Ovary (tissue), 9 donors: Measurements from ENCODE around the gene CYTH2. TPM values are rescaled to one million over a fixed set of nuclear protein-coding genes. Genes with fewer than 3 reads are reported as not detected.
A peak's percentile ranks its signal among the peaks of the same experiment; 100 is the strongest.

Experiments
- DNase-seq, 5 donors: peaks; one replicate each; pipeline ENCODE4 v3.0.0-alpha.2; 2019 to 2020
- H3K27ac ChIP-seq, 2 donors: fragments of 200-600 bp; one replicate each; pipeline versions ENCODE4 v1.5.1 to v1.8.0; 2019 to 2022
- H3K27me3 ChIP-seq: fragments of 200-600 bp; one replicate; pipeline ENCODE4 v1.8.0; 2022
- H3K36me3 ChIP-seq: fragments of 200-600 bp; sonication (generic); one replicate; pipeline ENCODE4 v1.5.1; 2019
- H3K4me1 ChIP-seq: one replicate; pipeline ENCODE4 v1.8.1; 2013; ENCODE audit warnings: mild to moderate bottlenecking, moderate library complexity; ENCODE audit not compliant: insufficient read depth
- H3K4me3 ChIP-seq: fragments of 200-600 bp; sonication (generic); one replicate; pipeline ENCODE4 v1.5.1; 2017
- H3K9me3 ChIP-seq, 2 donors: fragments of 200-600 bp in 1 of 2; sonication (generic) in 1 of 2; one replicate each; pipeline versions ENCODE4 v1.5.1 to v1.8.1; 2013 to 2019; ENCODE audit warnings: mild to moderate bottlenecking in 1 of 2, moderate library complexity in 1 of 2
- CTCF ChIP-seq, 3 donors: fragments of 450-650 bp in 2 of 3; fragments of 200-600 bp in 1 of 3; IDR thresholded peaks; one replicate each; pipeline versions ENCODE4 v1.5.1 to v1.8.0; 2016 to 2022; ENCODE audit warnings: antibody characterized with exemption in 3 of 3, mild to moderate bottlenecking in 1 of 3
- EP300 ChIP-seq: sonication (generic); formaldehyde crosslinking; IDR thresholded peaks from one replicate; pipeline ENCODE4 v1.6.1; 2017; ENCODE audit warnings: antibody characterized with exemption
- POLR2A ChIP-seq: fragments of 450-650 bp; IDR thresholded peaks from one replicate; pipeline ENCODE4 v1.6.1; 2017; ENCODE audit warnings: antibody characterized with exemption, mild to moderate bottlenecking, moderate library complexity
- WGBS, 3 donors: extraction: QIAGEN DNeasy Blood & Tissue Kit in 1 of 3; methylation state at CpG; one replicate each; pipeline versions ENCODE4 v1.1.5 to v1.1.7; 2013 to 2017; 5-methylcytosine and 5-hydroxymethylcytosine counted together
- intact Hi-C, 4 donors: fragments of 100-400 bp; cut with DNase I; formaldehyde crosslinking; loops; one replicate each; pipeline versions ENCODE4 v1.11.0 to v1.15.1; 2022 to 2023
- polyA plus RNA-seq, 2 donors: library from polyadenylated mRNA; stranded (reverse); fragments of 200-250 nt in 1 of 2; fragments of 350-450 nt in 1 of 2; fragmentation: Illumina TruSeq in 1 of 2; extraction: RNeasy Lipid Tissue Mini Kit (QIAGEN cat#74804) in 1 of 2; gene quantifications; one replicate each; pipeline ENCODE4 v1.2.3, GENCODE V29; 2013 to 2014
- total RNA-seq, 7 donors: library from RNA; depleted of rRNA in 2 of 7; stranded (reverse); fragments of >200 nt in 2 of 7; fragmentation: NEBNext Ultra II Directional in 3 of 7; extraction: Animal tissue kit (Norgen Biotek cat#: 25700) in 3 of 7; gene quantifications; one replicate each; pipeline versions ENCODE4 v1.1.0 to v1.2.4, GENCODE V29; 2016 to 2023
- donor health status: DM: no; HTN: no; CAD: no; lungs with moderate emphysema.
- donor health status: DM: no; HTN: no; CAD: no.
- donor health status: Bipolar disorder and iron deficiency.
- donor health status: DM: yes; HTN: yes; CAD: no.
- donor health status: DM: no; HTN: no; CAD: no.
- donor health status: DM: yes; HTN: yes; CAD: no.

The CYTH2 gene
- total and polyA plus RNA-seq, 9 donors = 27.6 to 66.5 (median 49.4) TPM

DNA sequence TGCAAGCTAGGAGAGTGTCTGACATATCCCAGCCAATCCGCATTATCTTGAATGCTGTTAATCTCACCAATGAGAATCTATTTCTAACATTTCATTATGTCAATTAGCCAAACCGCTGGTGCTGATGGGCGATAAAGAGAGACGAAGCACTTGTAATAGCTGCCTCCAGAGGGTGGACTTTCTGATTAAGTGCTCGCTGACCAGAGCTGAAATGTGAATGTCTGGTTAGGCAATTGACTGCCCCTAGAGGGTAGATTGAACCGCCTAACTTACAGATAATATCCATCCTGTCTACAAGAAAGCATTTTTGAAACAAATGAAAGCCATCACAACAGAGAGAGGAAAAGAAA is 23.9 kb upstream of the CYTH2 start:
- Histone ChIP-seq H3K4me1 (peaks cover 6% of the 10 kb centered on the region), H3K4me3 (peak overlapping the region; percentile 66), H3K27me3 (no peaks in the 10 kb centered on the region), H3K9me3 (no peaks in the 10 kb centered on the region), H3K36me3 (no peaks in the 10 kb centered on the region), H3K27ac (peak overlapping the region in 1 of 2 donors; percentile 85)
- WGBS, 3 donors = 0 to 2% (median 0%) methylated on average over 6 of the region's 6 CpGs
- intact Hi-C loops = no loop called here
- peak in 1 of 5 donors; percentile 57 for DNase-seq
- TF ChIP-seq EP300 (no peak), CTCF (IDR thresholded peaks at IDR 0.05) (peak; percentile 7 to 79 (median 73))

DNA sequence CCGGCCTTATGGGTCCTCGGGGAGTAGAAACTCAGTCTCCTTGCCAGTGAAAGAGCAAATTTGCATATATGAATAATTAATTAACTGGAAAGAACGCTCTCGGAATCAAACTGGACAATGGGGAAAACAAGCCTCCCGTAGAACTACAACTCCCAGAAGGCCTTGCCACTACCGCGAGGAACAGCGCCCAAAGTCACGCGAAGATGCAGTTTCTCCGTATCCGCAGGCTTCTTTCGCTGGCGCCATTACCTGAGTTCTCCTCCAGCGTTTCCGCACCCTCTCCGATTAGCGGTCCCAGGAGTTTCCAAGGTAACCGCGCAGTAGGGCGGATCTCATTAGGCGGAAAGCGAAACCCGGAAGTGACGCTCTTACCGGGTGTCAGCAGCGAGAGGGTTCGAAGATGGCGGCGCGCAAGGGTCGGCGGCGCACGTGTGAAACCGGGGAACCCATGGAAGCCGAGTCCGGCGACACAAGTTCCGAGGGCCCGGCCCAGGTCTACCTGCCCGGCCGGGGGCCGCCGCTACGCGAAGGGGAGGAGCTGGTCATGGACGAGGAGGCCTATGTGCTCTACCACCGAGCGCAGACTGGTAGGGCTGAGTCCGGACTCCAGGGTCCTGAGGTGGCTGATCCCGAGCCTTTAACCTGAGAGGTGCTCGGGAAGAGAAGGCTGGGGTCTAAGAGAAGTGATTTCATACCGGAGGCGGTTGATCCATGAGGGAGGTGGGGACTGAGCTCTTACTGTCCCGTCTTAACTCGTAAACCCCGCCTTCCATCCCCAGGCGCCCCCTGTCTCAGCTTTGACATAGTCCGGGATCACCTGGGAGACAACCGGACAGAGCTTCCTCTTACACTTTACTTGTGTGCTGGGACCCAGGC is 23.3 kb upstream of the CYTH2 start, which contains the start of gene GRWD1:
Gene GRWD1, plus strand, starts transcription at position 378 of the 876 bp plus-strand sequence. Its CDS starts 23 bp downstream, at position 401.
- Histone ChIP-seq H3K4me1 (peaks cover 6% of the 10 kb centered on the region), H3K27ac (peak within 1 kb of the TSS; percentile 2 to 85), H3K27me3 (no peaks in the 10 kb centered on the region), H3K4me3 (peak within 1 kb of the TSS; percentile 66), H3K36me3 (no peaks in the 10 kb centered on the region), H3K9me3 (no peaks in the 10 kb centered on the region)
- 0 to 1% (median 0%) methylated on average over 58 to 61 of the region's 61 CpGs for WGBS, 3 donors
- intact Hi-C loops = no loop called here
- TF ChIP-seq POLR2A (peak; percentile 70), CTCF (IDR thresholded peaks at IDR 0.05) (no peak)
- DNase-seq = peak; percentile 91 to 94 (median 93)

DNA sequence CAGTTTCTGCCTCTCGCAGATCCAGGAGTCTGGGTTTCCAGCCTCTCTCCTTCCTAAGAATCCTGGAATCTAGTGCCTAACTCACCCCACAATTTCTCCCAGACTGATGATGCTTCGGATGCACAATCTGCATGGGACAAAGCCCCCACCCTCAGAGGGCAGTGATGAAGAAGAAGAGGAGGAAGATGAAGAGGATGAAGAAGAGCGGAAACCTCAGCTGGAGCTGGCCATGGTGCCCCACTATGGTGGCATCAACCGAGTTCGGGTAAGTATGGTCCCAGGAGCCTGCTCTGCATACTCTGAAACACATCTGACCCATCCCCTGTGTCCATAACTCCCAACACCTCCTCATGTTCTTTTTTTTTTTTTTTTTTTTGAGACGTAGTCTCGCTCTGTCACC is 22.6 kb upstream of the CYTH2 start:
- TF ChIP-seq POLR2A (no peak), EP300 (no peak), CTCF (IDR thresholded peaks at IDR 0.05) (no peak)
- H3K27ac ChIP-seq = no peak overlapping the region
- peak overlapping the region; percentile 66 for H3K4me3 ChIP-seq
- 74 to 79% (median 74%) methylated on average over 6 to 7 of the region's 7 CpGs for WGBS, 3 donors
- no peaks in the 10 kb centered on the region for H3K27me3 ChIP-seq
- H3K9me3 ChIP-seq = no peaks in the 10 kb centered on the region
- no peak for DNase-seq
- H3K4me1 ChIP-seq = peaks cover 6% of the 10 kb centered on the region
- intact Hi-C loops = no loop called here
- no peaks in the 10 kb centered on the region for H3K36me3 ChIP-seq

GRCh38 chr19:48448563-48448962 is 20.6 kb upstream of the CYTH2 start:
- Histone ChIP-seq H3K9me3 (no peaks in the 10 kb centered on the region), H3K27me3 (no peaks in the 10 kb centered on the region), H3K36me3 (no peaks in the 10 kb centered on the region), H3K27ac (no peak overlapping the region), H3K4me3 (no peak overlapping the region), H3K4me1 (peaks cover 6% of the 10 kb centered on the region)
- intact Hi-C loops = no loop called here
- TF ChIP-seq POLR2A (no peak), EP300 (no peak), CTCF (IDR thresholded peaks at IDR 0.05) (no peak)
- DNase-seq = no peak
- WGBS, 3 donors = 76 to 94% (median 92%) methylated on average over 4 of the region's 4 CpGs
